ENCODE results near the gene OGG1. TPM values are rescaled to one million over a fixed set of nuclear protein-coding genes. Genes with fewer than 3 reads are reported as not detected.

The OGG1 gene
- total and polyA plus RNA-seq, 10 of the 15 experiments (the other 5 are each of a cell fraction or from before 2014, with no cell fraction given) = 4.8 to 38.8 (median 27.2) TPM

DNA sequence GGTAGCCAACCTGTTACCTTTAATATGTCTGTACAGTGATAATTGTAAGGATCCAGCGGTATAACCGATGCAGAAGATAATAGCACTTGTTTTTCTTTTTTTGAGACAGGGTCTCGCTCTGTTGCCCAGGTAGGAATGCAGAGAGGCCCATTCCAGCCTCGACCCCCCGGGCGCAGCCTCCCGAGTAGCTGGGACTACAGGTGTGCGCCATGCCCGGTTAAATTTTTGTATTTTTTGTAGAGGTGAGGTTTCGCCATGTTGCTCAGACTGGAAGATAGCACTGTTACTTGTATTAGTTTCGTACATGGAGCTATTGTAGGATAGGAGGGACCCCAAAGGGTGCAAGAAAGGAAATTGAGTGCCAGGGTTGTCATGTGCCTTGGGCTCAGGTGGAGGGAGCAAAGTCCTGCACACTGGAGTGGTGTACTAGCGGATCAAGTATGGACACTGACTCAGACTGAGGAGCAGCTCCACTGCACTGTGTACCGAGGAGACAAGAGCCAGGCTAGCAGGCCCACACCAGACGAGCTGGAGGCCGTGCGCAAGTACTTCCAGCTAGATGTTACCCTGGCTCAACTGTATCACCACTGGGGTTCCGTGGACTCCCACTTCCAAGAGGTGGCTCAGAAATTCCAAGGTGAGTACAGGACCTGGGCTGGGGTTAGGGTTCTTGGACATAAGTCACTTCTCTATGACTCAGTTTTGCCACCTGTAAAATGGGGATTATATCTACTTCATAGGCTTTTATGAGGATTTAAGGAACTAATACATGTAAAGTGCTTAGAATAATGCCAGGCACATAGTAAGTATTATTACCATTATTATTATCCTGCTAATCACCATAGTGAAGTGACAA lies 1.0 kb downstream of the OGG1 start (continued):
- TF ChIP-seq, protein P1, sequence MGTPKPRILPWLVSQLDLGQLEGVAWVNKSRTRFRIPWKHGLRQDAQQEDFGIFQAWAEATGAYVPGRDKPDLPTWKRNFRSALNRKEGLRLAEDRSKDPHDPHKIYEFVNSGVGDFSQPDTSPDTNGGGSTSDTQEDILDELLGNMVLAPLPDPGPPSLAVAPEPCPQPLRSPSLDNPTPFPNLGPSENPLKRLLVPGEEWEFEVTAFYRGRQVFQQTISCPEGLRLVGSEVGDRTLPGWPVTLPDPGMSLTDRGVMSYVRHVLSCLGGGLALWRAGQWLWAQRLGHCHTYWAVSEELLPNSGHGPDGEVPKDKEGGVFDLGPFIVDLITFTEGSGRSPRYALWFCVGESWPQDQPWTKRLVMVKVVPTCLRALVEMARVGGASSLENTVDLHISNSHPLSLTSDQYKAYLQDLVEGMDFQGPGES (IDR thresholded peaks at IDR 0.05) = no peak
- no peak for TF ChIP-seq ZNF24 (IDR thresholded peaks at IDR 0.05)

DNA sequence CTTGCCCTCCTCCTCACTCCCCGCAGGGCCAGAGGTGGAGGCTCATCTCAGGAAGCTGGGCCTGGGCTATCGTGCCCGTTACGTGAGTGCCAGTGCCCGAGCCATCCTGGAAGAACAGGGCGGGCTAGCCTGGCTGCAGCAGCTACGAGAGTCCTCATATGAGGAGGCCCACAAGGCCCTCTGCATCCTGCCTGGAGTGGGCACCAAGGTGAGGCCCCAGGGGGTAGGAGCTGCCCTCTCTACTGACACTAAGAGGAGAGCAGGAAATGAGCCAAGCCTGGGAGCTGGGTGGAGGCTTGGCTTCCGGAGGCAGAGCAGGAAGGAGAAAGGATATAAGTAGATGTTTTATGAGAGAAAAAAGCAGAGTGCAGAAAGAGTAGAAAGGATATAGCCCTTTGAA lies 4.9 kb downstream of the OGG1 start:
- Histone ChIP-seq H3K9ac (ENCODE audit: control insufficient read depth, insufficient read depth, low read length) (no peak overlapping the region), H3K36me3 (ENCODE audit: control insufficient read depth in 2 of 2, insufficient read depth in 2 of 2, low read length in 1 of 2) (peaks cover 2 to 9% of the 10 kb centered on the region in 2 experiments; a peak in 3 of 4 replicates), H3K4me3 (no peak overlapping the region), H2AFZ (ENCODE audit: control insufficient read depth, low read depth, low read length) (no peak overlapping the region), H3K79me2 (ENCODE audit: control insufficient read depth, insufficient read depth, low read length) (peaks cover 15% of the 10 kb centered on the region), H3K27ac (ENCODE audit: control insufficient read depth, insufficient read depth) (no peak overlapping the region), H3K4me1 (ENCODE audit: control insufficient read depth, insufficient read depth, low read length) (peaks cover 21% of the 10 kb centered on the region), H3K27me3 (replicated peaks in 1 of 2; ENCODE audit: control insufficient read depth in 2 of 2, insufficient read depth in 2 of 2, low read length in 1 of 2) (no peaks in the 10 kb centered on the region), H3K4me2 (ENCODE audit: control insufficient read depth, insufficient read depth) (no peak overlapping the region), H4K20me1 (ENCODE audit: control insufficient read depth, insufficient read depth) (no peaks in the 10 kb centered on the region), H3K9me3 (replicated peaks; ENCODE audit: control insufficient read depth, insufficient read depth, low read length) (no peaks in the 10 kb centered on the region)
- no TSS peak for BruUV-seq (replicated peaks)
- WGBS (ENCODE audit: insufficient coverage, insufficient replicate concordance, low lambda C conversion rate, missing lambda C conversion rate) = 98% methylated on average over 8 of the region's 8 CpGs
- SMC1A ChIA-PET (ENCODE audit: uncharacterized antibody, unreplicated experiment) = no interaction called here
- TF ChIP-seq, protein P2, sequence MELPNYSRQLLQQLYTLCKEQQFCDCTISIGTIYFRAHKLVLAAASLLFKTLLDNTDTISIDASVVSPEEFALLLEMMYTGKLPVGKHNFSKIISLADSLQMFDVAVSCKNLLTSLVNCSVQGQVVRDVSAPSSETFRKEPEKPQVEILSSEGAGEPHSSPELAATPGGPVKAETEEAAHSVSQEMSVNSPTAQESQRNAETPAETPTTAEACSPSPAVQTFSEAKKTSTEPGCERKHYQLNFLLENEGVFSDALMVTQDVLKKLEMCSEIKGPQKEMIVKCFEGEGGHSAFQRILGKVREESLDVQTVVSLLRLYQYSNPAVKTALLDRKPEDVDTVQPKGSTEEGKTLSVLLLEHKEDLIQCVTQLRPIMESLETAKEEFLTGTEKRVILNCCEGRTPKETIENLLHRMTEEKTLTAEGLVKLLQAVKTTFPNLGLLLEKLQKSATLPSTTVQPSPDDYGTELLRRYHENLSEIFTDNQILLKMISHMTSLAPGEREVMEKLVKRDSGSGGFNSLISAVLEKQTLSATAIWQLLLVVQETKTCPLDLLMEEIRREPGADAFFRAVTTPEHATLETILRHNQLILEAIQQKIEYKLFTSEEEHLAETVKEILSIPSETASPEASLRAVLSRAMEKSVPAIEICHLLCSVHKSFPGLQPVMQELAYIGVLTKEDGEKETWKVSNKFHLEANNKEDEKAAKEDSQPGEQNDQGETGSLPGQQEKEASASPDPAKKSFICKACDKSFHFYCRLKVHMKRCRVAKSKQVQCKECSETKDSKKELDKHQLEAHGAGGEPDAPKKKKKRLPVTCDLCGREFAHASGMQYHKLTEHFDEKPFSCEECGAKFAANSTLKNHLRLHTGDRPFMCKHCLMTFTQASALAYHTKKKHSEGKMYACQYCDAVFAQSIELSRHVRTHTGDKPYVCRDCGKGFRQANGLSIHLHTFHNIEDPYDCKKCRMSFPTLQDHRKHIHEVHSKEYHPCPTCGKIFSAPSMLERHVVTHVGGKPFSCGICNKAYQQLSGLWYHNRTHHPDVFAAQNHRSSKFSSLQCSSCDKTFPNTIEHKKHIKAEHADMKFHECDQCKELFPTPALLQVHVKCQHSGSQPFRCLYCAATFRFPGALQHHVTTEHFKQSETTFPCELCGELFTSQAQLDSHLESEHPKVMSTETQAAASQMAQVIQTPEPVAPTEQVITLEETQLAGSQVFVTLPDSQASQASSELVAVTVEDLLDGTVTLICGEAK (IDR thresholded peaks at IDR 0.05; ENCODE audit: borderline replicate concordance) = no peak
- TF ChIP-seq, protein P3, sequence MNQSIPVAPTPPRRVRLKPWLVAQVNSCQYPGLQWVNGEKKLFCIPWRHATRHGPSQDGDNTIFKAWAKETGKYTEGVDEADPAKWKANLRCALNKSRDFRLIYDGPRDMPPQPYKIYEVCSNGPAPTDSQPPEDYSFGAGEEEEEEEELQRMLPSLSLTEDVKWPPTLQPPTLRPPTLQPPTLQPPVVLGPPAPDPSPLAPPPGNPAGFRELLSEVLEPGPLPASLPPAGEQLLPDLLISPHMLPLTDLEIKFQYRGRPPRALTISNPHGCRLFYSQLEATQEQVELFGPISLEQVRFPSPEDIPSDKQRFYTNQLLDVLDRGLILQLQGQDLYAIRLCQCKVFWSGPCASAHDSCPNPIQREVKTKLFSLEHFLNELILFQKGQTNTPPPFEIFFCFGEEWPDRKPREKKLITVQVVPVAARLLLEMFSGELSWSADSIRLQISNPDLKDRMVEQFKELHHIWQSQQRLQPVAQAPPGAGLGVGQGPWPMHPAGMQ (IDR thresholded peaks at IDR 0.05; ENCODE audit: borderline replicate concordance) = no peak
- TF ChIP-seq POLR2AphosphoS5 (IDR thresholded peaks at IDR 0.05; ENCODE audit: low read length) = no peak
- TF ChIP-seq HDAC2 (IDR thresholded peaks at IDR 0.05) = no peak
- no peak for TF ChIP-seq RELA (IDR thresholded peaks at IDR 0.05; ENCODE audit: borderline replicate concordance, partially characterized antibody)
- TF ChIP-seq SMAD5 (IDR thresholded peaks at IDR 0.05; ENCODE audit: low read depth) = no peak
- TF ChIP-seq EED (IDR thresholded peaks at IDR 0.05; ENCODE audit: low read depth) = no peak
- no peak for TF ChIP-seq FOS (IDR thresholded peaks at IDR 0.05; ENCODE audit: borderline replicate concordance, extremely low read depth, insufficient read length)
- RAD21 ChIA-PET (ENCODE audit: unreplicated experiment) = no interaction called here
- ATAC-seq (no peak), FAIRE-seq (no peak), DNase-seq (ENCODE audit: low read depth, low spot score) (no peak)
- POLR2A ChIA-PET = interaction anchor here (0.9 kb wide), 1 partner anchor 42 kb away, joined by 3 read pairs; no protein-coding TSS in a partner anchor
- CTCF ChIA-PET = no interaction called here
- intact Hi-C loops (cut with micrococcal nuclease; ENCODE audit: unreplicated experiment) = no loop called here
- in situ Hi-C loops (cut with MboI) = no loop called here

Data from GM12878 (cell line).